IMR-90 (cell line): ENCODE measurements around the gene CAPN10.

Experiments used
- CEBPB ChIP-seq: IDR thresholded peaks from 2 replicates; pipeline ENCODE4 v1.6.1; 2012; ENCODE audit warnings: low read depth, low read length, improper control_type of control experiment
- POLR2A ChIP-seq: IDR thresholded peaks from 2 replicates; pipeline ENCODE4 v1.6.1; 2012; ENCODE audit warnings: mild to moderate bottlenecking, low read depth, low read length
- RAD21 ChIP-seq: IDR thresholded peaks from 2 replicates; pipeline ENCODE4 v1.6.1; 2012; ENCODE audit warnings: low read length, improper control_type of control experiment
- RFX5 ChIP-seq: IDR thresholded peaks from 2 replicates; pipeline ENCODE4 v1.8.0; 2012; ENCODE audit warnings: low read depth, mild to moderate bottlenecking, low read length, moderate library complexity
- TF ChIP-seq, protein P1 (sequence below): conservative IDR thresholded peaks from 2 replicates; pipeline ENCODE4 v1.5.1; 2012; ENCODE audit warnings: mild to moderate bottlenecking, low read depth, low read length, improper control_type of control experiment
- TF ChIP-seq, protein P2 (sequence below): fragments of 150-350 bp; IDR thresholded peaks from 2 replicates; pipeline ENCODE4 v1.6.1; 2016; ENCODE audit warnings: low read depth, mild to moderate bottlenecking, low read length, moderate library complexity, borderline replicate concordance

DNA sequence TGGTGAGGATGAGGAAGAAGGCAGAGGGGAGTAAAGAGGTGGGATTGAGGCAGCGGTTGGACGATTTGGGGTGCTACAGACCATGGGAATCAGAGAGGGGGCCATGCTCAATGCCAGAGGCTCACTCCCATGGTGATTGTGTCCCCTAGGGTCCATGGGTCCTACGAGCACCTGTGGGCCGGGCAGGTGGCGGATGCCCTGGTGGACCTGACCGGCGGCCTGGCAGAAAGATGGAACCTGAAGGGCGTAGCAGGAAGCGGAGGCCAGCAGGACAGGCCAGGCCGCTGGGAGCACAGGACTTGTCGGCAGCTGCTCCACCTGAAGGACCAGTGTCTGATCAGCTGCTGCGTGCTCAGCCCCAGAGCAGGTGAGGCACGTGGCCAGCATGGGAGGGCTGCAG lies 5.2 kb downstream of the CAPN10 start:
- no peak for TF ChIP-seq CEBPB
- TF ChIP-seq, protein P1, sequence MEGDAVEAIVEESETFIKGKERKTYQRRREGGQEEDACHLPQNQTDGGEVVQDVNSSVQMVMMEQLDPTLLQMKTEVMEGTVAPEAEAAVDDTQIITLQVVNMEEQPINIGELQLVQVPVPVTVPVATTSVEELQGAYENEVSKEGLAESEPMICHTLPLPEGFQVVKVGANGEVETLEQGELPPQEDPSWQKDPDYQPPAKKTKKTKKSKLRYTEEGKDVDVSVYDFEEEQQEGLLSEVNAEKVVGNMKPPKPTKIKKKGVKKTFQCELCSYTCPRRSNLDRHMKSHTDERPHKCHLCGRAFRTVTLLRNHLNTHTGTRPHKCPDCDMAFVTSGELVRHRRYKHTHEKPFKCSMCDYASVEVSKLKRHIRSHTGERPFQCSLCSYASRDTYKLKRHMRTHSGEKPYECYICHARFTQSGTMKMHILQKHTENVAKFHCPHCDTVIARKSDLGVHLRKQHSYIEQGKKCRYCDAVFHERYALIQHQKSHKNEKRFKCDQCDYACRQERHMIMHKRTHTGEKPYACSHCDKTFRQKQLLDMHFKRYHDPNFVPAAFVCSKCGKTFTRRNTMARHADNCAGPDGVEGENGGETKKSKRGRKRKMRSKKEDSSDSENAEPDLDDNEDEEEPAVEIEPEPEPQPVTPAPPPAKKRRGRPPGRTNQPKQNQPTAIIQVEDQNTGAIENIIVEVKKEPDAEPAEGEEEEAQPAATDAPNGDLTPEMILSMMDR, result no peak
- TF ChIP-seq RAD21, result no peak
- no peak for TF ChIP-seq POLR2A
- TF ChIP-seq, protein P2, sequence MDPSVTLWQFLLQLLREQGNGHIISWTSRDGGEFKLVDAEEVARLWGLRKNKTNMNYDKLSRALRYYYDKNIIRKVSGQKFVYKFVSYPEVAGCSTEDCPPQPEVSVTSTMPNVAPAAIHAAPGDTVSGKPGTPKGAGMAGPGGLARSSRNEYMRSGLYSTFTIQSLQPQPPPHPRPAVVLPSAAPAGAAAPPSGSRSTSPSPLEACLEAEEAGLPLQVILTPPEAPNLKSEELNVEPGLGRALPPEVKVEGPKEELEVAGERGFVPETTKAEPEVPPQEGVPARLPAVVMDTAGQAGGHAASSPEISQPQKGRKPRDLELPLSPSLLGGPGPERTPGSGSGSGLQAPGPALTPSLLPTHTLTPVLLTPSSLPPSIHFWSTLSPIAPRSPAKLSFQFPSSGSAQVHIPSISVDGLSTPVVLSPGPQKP, result no peak
- TF ChIP-seq RFX5, result no peak
